ENCODE measurements around the gene SSNA1.

GRCh38 chr9:137222190-137223077 lies 34.0 kb downstream of the SSNA1 start, which contains the start of gene RNF208:
- TF ChIP-seq, protein P1, sequence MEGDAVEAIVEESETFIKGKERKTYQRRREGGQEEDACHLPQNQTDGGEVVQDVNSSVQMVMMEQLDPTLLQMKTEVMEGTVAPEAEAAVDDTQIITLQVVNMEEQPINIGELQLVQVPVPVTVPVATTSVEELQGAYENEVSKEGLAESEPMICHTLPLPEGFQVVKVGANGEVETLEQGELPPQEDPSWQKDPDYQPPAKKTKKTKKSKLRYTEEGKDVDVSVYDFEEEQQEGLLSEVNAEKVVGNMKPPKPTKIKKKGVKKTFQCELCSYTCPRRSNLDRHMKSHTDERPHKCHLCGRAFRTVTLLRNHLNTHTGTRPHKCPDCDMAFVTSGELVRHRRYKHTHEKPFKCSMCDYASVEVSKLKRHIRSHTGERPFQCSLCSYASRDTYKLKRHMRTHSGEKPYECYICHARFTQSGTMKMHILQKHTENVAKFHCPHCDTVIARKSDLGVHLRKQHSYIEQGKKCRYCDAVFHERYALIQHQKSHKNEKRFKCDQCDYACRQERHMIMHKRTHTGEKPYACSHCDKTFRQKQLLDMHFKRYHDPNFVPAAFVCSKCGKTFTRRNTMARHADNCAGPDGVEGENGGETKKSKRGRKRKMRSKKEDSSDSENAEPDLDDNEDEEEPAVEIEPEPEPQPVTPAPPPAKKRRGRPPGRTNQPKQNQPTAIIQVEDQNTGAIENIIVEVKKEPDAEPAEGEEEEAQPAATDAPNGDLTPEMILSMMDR (IDR thresholded peaks at IDR 0.05; ENCODE audit: borderline replicate concordance, extremely low read depth, low read length, poor library complexity, severe bottlenecking) = no peak
- no peak for TF ChIP-seq EZH2 (IDR thresholded peaks at IDR 0.05; ENCODE audit: borderline replicate concordance, low read depth, low read length, severe bottlenecking)

Measured in DND-41 (cell line).